HG03558 (cell line): ENCODE results near the gene SPTY2D1.

ENCODE experiments used
- ATAC-seq: cut with Tn5 transposase; IDR thresholded peaks from one replicate; pipeline ENCODE4 v1.9.1; 2021; ENCODE audit warnings: moderate number of reproducible peaks; ENCODE audit not compliant: unreplicated experiment; ENCODE audit errors: extremely low read depth

Gene SPTY2D1

GRCh38 chr11:18566406-18566805 lies 67.7 kb downstream of the SPTY2D1 start:
- ATAC-seq: no peak

DNA sequence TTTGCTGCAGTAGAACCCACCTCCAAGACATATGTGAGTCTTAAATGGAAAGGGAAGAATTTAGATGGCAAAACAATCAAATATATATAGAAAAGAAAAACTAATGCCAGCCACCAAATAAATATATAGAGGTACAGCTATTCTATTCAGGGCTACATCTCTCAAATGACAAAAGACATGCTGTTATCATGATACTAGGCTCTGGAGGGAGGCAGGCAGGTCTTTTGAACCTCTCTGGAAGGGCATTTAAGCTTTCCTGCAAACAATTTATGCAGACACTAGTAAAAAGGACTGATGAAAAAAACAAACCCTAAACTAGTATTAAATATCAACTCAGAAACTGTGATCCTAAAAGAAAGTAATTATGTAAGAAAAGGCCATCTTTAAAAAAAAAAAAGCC lies 70.0 kb downstream of the SPTY2D1 start:
- no peak for ATAC-seq

GRCh38 chr11:18563090-18563730 lies 70.9 kb downstream of the SPTY2D1 start:
- ATAC-seq: no peak
